ENCODE measurements around the gene INSYN2A. TPM values are rescaled to one million over a fixed set of nuclear protein-coding genes. Genes with fewer than 3 reads are reported as not detected.

Gene INSYN2A
- total and polyA plus RNA-seq, 10 donors = 0.09 to 3.0 (median 0.21) TPM; not detected in 1

- no peak for DNase-seq
- no peak overlapping the region for H3K4me3 ChIP-seq
- no peak for TF ChIP-seq POLR2A (IDR thresholded peaks at IDR 0.05)
- no peak for TF ChIP-seq CTCF (IDR thresholded peaks at IDR 0.05 in 8 of 11, conservative IDR thresholded peaks at IDR 0.05 in 3 of 11)
- TF ChIP-seq POLR2AphosphoS5 (IDR thresholded peaks at IDR 0.05) = no peak
- intact Hi-C loops (cut with DNase I; ENCODE audit: low total_unique reads) = no loop called here
- no peaks in the 10 kb centered on the region for H3K27me3 ChIP-seq (replicated peaks in 1 of 7)
- WGBS, 5 donors = 74 to 87% (median 82%) methylated on average over 3 of the region's 3 CpGs
- H3K9me3 ChIP-seq = no peaks in the 10 kb centered on the region
- H3K27ac ChIP-seq = no peak overlapping the region
- no peaks in the 10 kb centered on the region for H3K4me1 ChIP-seq
- H3K36me3 ChIP-seq = no peaks in the 10 kb centered on the region
These were observed 46.5 kb upstream of the INSYN2A start for GRCh38 chr10:127242914-127243313.

GRCh38 chr10:127236266-127236665 lies 39.9 kb upstream of the INSYN2A start:
- no peaks in the 10 kb centered on the region for H3K36me3 ChIP-seq
- no peaks in the 10 kb centered on the region for H3K4me1 ChIP-seq
- 78 to 93% (median 89%) methylated on average over 3 of the region's 3 CpGs for WGBS, 5 donors
- no peaks in the 10 kb centered on the region for H3K27me3 ChIP-seq (replicated peaks in 1 of 7)
- intact Hi-C loops (cut with DNase I; ENCODE audit: low total_unique reads) = no loop called here
- H3K9me3 ChIP-seq = no peaks in the 10 kb centered on the region
- no peak for DNase-seq
- no peak overlapping the region for H3K4me3 ChIP-seq
- TF ChIP-seq CTCF (IDR thresholded peaks at IDR 0.05 in 8 of 11, conservative IDR thresholded peaks at IDR 0.05 in 3 of 11) (no peak), POLR2AphosphoS5 (IDR thresholded peaks at IDR 0.05) (no peak), POLR2A (IDR thresholded peaks at IDR 0.05) (no peak)
- H3K27ac ChIP-seq = no peak overlapping the region

GRCh38 chr10:127234306-127234800 lies 38.0 kb upstream of the INSYN2A start:
- no peak for DNase-seq
- no peaks in the 10 kb centered on the region for H3K9me3 ChIP-seq
- H3K36me3 ChIP-seq = no peaks in the 10 kb centered on the region
- 81 to 93% (median 85%) methylated on average over 1 of the region's 1 CpG for WGBS, 5 donors
- no peaks in the 10 kb centered on the region for H3K27me3 ChIP-seq (replicated peaks in 1 of 7)
- no peak for TF ChIP-seq CTCF (IDR thresholded peaks at IDR 0.05 in 8 of 11, conservative IDR thresholded peaks at IDR 0.05 in 3 of 11)
- TF ChIP-seq POLR2AphosphoS5 (IDR thresholded peaks at IDR 0.05) = no peak
- TF ChIP-seq POLR2A (IDR thresholded peaks at IDR 0.05) = no peak
- no peak overlapping the region for H3K4me3 ChIP-seq
- no peaks in the 10 kb centered on the region for H3K4me1 ChIP-seq
- intact Hi-C loops (cut with DNase I; ENCODE audit: low total_unique reads) = no loop called here
- H3K27ac ChIP-seq = no peak overlapping the region

GRCh38 chr10:127228195-127228787 lies 31.9 kb upstream of the INSYN2A start:
- Histone ChIP-seq H3K27me3 (replicated peaks in 1 of 7) (no peaks in the 10 kb centered on the region), H3K4me1 (no peaks in the 10 kb centered on the region), H3K9me3 (no peaks in the 10 kb centered on the region), H3K27ac (no peak overlapping the region), H3K4me3 (no peak overlapping the region), H3K36me3 (no peaks in the 10 kb centered on the region)
- WGBS, 5 donors = 79 to 84% (median 80%) methylated on average over 11 to 12 of the region's 12 CpGs
- intact Hi-C loops (cut with DNase I; ENCODE audit: low total_unique reads) = no loop called here
- TF ChIP-seq POLR2AphosphoS5 (IDR thresholded peaks at IDR 0.05) = no peak
- no peak for DNase-seq
